Occipital lobe (tissue), 2 donors: ENCODE results near the gene PDE4B. TPM values are rescaled to one million over a fixed set of nuclear protein-coding genes. Genes with fewer than 3 reads are reported as not detected.
"Not testable (repeated sequence)": the region's sequence is repeated elsewhere in the genome, so short reads cannot be mapped to it uniquely, and the experiment has no call there.

Experiments used
- DNase-seq: peaks from one replicate; lab custom pipeline; 2025; lab: John Stamatoyannopoulos, UW
- total RNA-seq: library from RNA; depleted of rRNA; stranded (reverse); fragments of >200 nt; gene quantifications from one replicate; pipeline ENCODE4 v1.2.3, GENCODE V29; 2014

Gene PDE4B
- total RNA-seq, 1 donor from 2014 or later = 77.8 TPM

GRCh38 chr1:65949933-65950332, 157.2 kb downstream of the PDE4B start:
- DNase-seq = no peak

DNA sequence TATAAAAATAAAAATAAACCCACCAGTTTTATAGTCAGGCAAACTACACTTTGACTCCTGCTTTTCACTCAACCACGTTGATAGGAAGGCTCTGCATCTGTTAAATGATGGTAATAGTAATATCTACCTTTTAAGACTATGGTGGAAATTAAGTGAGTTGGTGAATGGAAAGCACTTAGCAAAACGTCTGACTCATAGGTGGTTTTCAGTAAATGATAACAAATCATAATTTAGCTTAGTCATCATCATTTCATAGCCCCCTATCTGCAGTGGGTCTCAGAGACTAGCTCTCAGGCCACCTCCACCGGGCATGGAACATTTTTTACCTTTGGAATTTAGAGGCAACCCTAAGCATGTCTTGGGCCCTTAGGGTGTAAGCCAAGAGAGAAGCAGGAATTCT, 160.0 kb downstream of the PDE4B start:
- no peak for DNase-seq

- no peak for DNase-seq
Observed at GRCh38 chr1:65953170-65953569, 160.5 kb downstream of the PDE4B start.

DNA sequence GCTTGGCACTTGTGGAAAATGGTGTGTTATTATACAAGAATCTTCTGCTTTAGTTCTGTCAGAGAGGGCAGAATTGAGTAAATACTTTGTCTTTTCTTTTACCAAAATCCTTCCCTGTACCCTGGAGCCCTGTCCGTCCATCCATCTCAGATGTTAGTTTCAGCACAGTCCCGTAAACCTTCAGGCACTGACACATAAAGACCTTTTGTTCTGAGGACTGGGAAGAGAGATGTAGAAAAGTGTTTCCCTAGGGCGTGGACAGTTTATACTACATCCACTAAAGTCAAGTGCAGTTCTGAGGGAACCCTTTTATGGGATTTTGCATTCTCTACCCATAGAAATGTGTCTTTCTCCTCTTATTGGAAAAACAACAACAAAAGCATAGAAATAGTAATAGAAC, 162.4 kb downstream of the PDE4B start:
- DNase-seq = no peak

- no peak for DNase-seq
Observed at GRCh38 chr1:65955503-65955902, 162.8 kb downstream of the PDE4B start.

DNA sequence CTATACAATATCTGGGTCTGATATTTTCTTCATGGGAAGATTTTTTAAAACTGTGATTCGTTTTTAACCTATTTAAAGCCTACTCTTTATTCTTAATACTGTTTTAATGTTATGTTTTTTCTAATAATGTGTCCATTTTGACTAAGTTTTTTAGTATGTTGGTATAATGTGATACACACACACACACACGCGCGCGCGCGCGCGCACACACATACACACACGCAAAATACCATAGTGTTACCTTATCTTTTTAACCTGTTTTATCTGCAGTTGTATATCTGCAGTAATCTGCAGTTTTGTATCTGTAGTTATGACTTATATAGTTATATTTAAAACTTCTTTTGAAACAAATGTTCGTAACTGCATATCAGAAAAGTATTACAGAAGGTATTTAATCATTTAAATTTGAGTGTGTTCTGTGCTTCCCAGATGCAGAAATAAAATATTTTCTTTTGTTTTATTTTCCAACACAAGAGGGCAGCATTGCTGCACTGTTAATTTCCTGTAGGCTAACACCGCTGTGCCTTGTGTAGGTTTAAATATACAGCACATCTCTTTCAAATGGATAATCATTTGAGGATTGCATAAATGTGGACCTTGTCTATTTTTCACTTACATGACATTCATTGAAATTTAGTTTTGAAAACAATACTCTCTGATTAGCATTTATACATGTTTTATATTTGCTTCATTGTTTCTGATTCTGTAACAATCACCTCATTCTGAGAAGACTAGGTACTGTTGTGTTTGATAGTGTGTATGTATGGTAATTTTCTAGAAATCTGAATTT, 166.1 kb downstream of the PDE4B start:
- DNase-seq = no peak

GRCh38 chr1:65959896-65960567, 167.3 kb downstream of the PDE4B start:
- DNase-seq = no peak

DNA sequence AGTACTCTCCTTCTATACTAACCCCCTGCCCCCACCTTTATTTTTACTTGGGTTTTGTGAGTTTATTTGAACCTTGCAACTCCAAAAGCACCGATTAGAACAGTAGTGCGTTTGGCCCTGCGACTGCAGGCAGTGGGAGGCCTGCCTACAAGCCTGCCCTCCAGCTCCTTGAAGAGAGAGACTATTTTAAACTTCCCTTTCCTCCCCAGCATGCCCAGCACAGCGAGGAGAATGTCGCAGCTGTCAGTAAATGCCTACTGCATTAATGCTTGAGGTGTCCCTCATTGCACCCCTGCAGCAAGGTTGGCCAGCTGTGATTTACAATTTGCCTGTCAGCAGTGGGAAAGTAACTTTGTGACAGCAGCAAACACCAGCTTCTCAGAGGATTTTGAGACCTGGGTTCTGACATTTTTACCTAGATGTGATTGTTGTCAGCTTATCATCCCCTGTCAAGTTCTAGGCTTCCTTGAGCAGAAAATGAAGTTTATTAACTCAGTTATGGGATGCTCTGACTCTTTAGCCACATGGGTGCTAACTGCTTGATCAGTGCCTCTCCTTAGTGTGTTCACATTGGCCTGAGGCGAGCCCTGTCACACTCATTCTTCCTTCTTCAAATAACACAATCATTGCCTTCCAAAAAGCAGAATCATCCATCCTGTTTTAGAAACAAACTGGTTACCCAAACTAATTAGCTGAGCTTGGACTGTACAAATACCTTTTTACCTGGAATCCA, 170.6 kb downstream of the PDE4B start:
- no peak for DNase-seq

- no peak for DNase-seq
Observed at GRCh38 chr1:65964123-65964522, 171.4 kb downstream of the PDE4B start.

DNA sequence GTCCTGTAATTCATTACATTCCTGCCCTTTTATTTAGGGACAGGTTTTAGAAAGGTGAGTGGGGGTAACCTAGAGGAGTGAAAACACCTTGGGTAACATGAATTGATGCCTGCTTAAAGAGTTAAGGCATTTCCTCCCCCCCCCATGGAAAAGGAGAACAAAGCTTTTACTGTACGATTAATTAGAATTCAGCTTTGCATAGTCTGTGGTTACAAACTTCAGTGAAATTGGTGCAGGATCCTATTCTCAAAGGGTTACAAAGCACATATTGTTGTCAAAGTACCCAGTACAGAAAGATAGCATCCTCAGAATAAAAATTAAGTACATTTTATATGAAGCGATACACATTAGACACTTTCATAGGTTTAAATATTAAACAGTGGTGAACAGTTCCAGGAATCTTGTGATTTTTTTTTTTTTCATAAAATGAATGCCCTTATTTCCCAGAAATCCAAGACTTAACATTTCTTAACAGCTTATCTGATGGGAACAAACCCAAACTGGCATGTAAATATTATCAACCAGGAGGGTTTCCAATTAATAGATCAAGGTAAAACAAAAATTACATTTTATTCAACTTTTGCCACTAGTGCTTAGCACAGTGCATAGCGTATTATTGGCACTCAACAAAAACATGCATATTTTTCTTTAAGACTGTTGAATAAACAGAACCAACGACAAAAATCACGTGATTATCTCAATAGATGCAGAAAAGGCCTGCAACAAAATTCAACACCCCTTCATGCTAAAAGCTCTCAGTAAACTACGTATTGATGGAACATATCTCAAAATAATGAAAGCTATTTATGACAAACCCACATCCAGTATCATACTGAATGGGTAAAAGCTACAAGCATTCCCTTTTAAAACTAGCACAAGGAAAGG, 172.7 kb downstream of the PDE4B start:
- no peak for DNase-seq

- not testable (repeated sequence) for DNase-seq
Observed at GRCh38 chr1:65967492-65967891, 174.8 kb downstream of the PDE4B start.

GRCh38 chr1:65971547-65971946, 178.9 kb downstream of the PDE4B start:
- DNase-seq = no peak

DNA sequence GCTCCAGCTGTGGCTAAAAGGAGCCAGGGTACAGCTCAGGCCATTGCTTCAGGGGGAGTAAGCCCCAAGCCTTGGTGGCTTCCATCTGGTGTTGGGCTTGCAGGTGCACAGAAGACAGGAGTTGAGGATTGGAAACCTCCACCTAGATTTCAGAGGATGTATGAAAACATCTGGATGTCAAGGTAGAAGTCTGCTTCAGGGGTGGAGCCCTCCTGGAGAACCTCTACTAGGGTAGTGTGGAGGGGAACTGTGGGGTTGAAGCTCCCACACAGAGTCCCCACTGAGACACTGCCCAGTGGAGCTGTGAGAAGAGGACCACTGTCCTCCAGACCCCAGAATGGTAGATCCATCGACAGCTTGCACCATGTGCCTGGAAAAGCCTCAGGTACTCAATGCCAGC, 183.0 kb downstream of the PDE4B start:
- DNase-seq = no peak

GRCh38 chr1:65979136-65980044, 186.7 kb downstream of the PDE4B start:
- DNase-seq = peak; percentile 72

GRCh38 chr1:65980237-65980636, 187.5 kb downstream of the PDE4B start:
- DNase-seq = no peak

GRCh38 chr1:65983500-65983899, 190.8 kb downstream of the PDE4B start:
- DNase-seq = no peak

DNA sequence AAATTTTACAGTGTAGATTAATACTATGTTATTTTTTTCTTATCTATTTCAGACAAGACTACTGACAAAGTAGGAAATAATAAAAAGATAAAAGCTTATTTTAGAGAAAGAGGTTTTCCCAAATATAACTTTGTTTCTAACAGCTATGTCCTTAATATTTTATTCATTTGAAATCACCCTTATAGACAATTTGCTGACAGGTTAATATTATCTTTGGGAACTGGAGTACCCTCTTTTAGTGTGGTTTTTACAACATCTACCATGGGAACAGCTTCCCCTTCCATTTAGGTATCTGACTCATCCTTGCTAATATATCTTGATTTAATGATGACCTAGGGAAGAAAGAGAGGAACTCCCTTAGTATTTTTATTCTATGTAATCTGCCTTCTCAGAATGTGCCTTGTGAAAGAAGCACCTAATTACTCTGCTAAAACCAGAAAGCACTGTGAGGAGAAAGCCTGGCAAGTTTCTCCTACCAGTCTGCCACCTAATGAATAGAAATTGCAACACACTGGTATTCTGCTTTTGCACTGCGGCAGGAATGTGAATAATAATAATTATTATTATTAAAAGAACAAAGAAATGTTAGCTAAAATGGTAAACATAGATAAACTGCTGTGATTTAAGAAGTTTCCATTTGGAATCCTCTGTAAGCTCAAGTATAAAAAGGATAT, 192.8 kb downstream of the PDE4B start:
- DNase-seq = no peak

DNA sequence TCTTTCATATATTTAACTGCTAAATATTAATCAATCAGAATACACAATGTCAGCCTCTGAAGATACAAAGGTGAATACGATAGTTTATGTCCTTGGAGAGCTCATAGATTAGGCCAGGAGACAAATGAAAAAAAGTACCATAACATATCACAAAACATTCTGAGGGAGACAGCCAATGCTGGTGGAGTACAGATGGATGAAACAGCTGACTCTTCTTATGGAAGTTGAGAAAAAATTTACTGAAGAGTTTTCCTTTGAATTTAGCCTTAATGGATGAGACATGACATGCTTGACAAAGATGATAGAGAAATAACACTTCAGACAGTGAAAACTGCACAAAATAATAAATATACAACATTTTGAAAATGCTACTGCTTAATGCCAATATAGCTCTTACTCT, 193.5 kb downstream of the PDE4B start:
- no peak for DNase-seq

DNA sequence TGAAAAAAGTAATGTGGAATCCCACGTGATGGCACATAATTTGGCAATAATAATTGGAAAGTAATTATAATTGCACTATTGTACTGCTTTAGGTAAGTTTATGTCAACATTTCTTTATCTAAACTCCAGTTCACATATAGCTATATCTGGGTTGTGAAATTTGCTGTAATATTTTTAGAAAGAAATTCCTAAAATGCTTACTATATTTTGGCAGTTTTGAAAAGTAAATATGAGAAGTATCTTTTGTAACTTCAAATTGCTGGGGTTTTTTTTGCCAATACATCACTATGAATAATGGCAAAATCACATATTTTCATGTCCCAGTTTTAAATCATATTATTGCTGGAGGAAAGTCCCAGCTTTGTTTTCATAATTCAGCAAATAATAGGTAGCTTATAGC, 197.5 kb downstream of the PDE4B start:
- no peak for DNase-seq

DNA sequence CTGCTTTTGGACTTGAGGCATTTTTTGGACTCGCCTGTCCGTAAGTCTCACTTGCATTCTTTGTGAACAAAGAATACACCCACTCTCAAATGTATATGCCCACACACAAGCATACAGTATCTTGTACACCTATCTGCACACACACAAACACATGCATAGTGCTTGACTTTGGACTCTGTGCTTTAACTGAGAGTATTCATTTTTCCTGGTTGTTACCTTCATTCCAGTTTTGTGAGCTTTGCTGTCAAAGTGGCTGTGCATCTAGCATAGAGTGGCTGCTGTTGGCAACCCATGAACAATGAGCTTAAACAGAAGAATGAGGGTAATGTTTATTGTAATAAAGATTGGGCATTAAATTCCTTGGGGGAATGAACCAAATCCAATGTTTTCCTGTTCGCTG, 199.0 kb downstream of the PDE4B start:
- no peak for DNase-seq
